ENCODE results near the gene MT1A. TPM values are rescaled to one million over a fixed set of nuclear protein-coding genes. Genes with fewer than 3 reads are reported as not detected.

Gene MT1A
- total RNA-seq, 1 donor from 2014 or later: not detected

DNA sequence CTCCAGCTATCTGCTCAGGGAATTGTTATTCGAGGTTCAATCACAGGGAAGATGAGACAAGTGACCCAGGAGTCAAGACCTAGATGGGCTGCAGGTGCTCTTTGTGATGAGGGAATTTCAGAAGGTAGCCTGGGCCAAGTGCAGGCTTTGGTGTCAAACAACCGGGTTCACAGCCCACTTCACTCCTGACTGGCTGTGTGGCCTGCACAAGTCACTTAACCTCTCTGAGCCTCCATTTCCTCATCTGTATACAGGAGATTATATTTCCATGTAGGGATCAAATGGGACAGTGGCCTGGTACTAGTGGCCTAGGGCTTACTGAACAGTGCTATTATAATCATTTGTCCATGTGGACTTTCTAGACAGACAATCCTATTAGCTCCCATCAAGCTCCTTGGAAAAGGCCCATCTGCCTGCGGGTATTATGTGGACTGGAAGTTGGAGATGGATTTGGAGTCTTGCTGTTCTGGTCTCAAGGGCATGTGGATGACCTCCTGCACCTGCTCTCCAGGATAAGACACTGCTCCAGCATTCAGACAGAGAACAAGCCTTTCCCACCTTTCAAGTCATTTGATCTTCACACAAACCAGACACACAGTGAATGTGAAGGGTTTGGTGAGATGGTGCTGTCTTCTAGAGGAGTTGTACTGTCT is 40.7 kb downstream of the MT1A start:
- CTCF ChIA-PET: interaction anchor here (0.6 to 1.1 kb wide), 2 partner anchors 163 to 596 kb away, joined by 3 read pairs; no protein-coding TSS in a partner anchor

DNA sequence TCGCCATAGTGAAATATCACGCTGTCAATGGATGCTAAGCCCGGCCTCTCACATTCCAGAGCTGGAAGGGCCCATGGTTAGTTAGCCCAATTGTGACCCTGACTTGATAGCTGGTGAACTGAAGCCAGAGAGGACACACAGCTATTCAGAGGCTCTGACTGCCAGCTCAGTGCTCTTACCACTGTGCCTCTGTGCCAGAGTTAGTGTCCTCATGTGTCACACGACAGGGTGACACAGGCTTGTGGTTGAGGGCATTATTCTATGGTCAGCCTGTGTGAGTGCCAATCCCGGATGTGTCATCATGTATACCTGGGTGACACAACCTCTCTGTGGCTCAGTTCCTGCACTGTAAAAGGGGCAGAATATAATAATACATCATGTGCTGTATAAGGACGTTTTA is 41.4 kb downstream of the MT1A start:
- H3K27me3 Mint-ChIP-seq: peaks cover 11% of the 10 kb centered on the region
- POLR2A ChIA-PET: no interaction called here
- no peak overlapping the region for H3K27ac Mint-ChIP-seq
- intact Hi-C loops (cut with micrococcal nuclease): loop anchor here (5.0 kb wide), 3 partner anchors 38 to 163 kb away; no protein-coding TSS in a partner anchor
- no peak overlapping the region for H3K4me3 Mint-ChIP-seq
- no peak for DNase-seq
- no peaks in the 10 kb centered on the region for H3K36me3 Mint-ChIP-seq (ENCODE audit: low read depth)
- H3K9me3 Mint-ChIP-seq: no peaks in the 10 kb centered on the region
- no peak for TF ChIP-seq CTCF (IDR thresholded peaks at IDR 0.05)
- CTCF ChIA-PET: interaction anchor here (0.6 kb wide), 1 partner anchor 596 kb away, joined by 3 read pairs; no protein-coding TSS in a partner anchor
- no peak for ATAC-seq (ENCODE audit: low read depth)
- peaks cover 20% of the 10 kb centered on the region for H3K4me1 Mint-ChIP-seq

More for the DNA sequence above, 40.7 kb downstream of the MT1A start:
- H3K27ac Mint-ChIP-seq: no peak overlapping the region
- ATAC-seq (ENCODE audit: low read depth): no peak
- no peaks in the 10 kb centered on the region for H3K9me3 Mint-ChIP-seq
- POLR2A ChIA-PET: no interaction called here
- DNase-seq: no peak
- H3K4me1 Mint-ChIP-seq: peaks cover 20% of the 10 kb centered on the region
- no peak for TF ChIP-seq CTCF (IDR thresholded peaks at IDR 0.05)
- H3K27me3 Mint-ChIP-seq: peaks cover 17% of the 10 kb centered on the region
- intact Hi-C loops (cut with micrococcal nuclease): no loop called here
- no peak overlapping the region for H3K4me3 Mint-ChIP-seq
- H3K36me3 Mint-ChIP-seq (ENCODE audit: low read depth): no peaks in the 10 kb centered on the region

DNA sequence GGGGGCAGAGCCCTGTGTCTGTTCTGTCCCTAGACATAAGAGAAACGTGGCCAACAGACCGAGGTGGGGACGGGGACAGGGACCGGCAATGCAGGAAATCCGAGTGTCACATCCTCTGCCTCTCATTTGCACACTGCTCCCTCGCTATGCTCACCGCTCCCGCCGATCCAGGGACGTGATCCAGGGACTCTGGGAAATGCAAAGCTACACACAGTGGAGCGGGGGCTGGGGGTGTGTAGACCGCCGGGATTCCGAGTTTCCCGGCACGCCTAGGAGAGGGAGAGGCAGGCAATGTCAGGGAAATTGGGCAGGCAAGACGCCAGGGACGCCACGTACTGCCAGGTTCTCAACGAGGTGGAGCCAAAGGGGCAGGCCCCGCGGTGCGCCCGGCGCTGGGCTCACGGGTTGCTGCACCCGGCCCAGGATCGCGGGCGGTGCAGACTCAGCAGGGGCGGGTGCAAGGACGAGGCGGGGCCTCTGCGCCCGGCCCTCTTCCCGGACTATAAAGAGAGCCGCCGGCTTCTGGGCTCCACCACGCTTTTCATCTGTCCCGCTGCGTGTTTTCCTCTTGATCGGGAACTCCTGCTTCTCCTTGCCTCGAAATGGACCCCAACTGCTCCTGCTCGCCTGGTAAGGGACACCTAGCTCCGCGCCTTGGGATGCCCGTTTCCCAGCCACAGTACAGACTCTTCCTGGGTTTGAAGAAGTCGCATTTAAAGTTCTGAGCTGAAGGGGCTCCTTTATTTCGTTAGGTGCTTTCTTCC is 43.7 kb downstream of the MT1A start, which contains the start of gene MT1X:
TSS of gene MT1X (plus strand) at position 532 of the 764 bp plus-strand sequence. CDS start at position 603, 71 bp downstream.
- peak; percentile 85 for DNase-seq
- Mint-ChIP-seq H3K4me1 (peaks cover 11% of the 10 kb centered on the region), H3K27me3 (peaks cover 3% of the 10 kb centered on the region), H3K4me3 (peak within 1 kb of the TSS; percentile 93), H3K27ac (peak within 1 kb of the TSS; percentile 84), H3K9me3 (no peaks in the 10 kb centered on the region), H3K36me3 (ENCODE audit: low read depth) (no peaks in the 10 kb centered on the region)
- POLR2A ChIA-PET: interaction anchor here (0.6 to 1.8 kb wide), 9 partner anchors 14 to 188 kb away, joined by 3 to 9 read pairs (median 4); partner anchors contain the start of genes MT1F and MT2A
- TF ChIP-seq CTCF (IDR thresholded peaks at IDR 0.05): no peak
- intact Hi-C loops (cut with micrococcal nuclease): loop anchor here (1.0 to 5.0 kb wide), 8 partner anchors 21 to 165 kb away; partner anchors contain the start of genes MT1F, MT2A and NUP93
- CTCF ChIA-PET: interaction anchor here (1.8 kb wide), 1 partner anchor 20 kb away, joined by 7 read pairs; no protein-coding TSS in a partner anchor
- peak; percentile 98 for ATAC-seq (ENCODE audit: low read depth)

DNA sequence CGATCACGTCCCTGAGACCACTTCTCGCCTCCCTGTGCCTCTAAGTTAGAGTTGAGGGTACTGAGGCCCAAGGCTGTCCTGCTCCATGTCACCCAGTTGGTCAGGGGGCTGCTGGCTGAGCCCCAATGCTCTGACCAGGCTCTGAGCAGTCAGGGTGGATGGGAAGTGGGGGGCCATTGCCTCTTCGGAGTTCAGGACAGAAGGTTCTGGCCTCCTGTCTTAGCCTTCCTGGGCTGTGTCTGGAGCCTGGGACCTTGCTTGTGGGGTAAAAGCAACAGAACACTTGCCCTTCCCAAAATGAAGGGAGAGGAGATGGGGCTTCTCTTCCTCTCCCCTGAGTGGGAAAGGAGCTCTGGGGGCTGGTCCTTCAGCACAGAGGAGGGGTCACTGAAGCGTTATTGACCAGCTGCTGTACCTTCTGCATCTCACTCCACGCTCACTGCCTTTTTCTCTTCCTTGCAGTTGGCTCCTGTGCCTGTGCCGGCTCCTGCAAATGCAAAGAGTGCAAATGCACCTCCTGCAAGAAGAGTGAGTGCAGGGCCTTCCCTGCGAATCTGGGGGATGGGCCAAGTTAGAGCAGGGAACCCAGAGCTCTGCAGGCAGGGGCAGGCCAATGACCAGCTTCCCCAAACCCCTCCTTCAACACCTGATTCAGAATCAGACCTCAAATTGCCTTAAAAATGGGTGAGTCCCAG is 44.4 kb downstream of the MT1A start:
- POLR2A ChIA-PET: interaction anchor here (0.6 to 1.8 kb wide), 11 partner anchors 13 to 187 kb away, joined by 3 to 9 read pairs (median 4); partner anchors contain the start of genes MT1F and MT2A
- intact Hi-C loops (cut with micrococcal nuclease): loop anchor here (1.0 to 5.0 kb wide), 8 partner anchors 20 to 166 kb away; partner anchors contain the start of genes MT1F, MT2A and NUP93
- no peak for DNase-seq
- H3K9me3 Mint-ChIP-seq: no peaks in the 10 kb centered on the region
- no peak for ATAC-seq (ENCODE audit: low read depth)
- peak overlapping the region; percentile 84 for H3K27ac Mint-ChIP-seq
- no peak for TF ChIP-seq CTCF (IDR thresholded peaks at IDR 0.05)
- CTCF ChIA-PET: interaction anchor here (1.8 kb wide), 1 partner anchor 19 kb away, joined by 7 read pairs; no protein-coding TSS in a partner anchor
- H3K4me1 Mint-ChIP-seq: peaks cover 11% of the 10 kb centered on the region
- peaks cover 6% of the 10 kb centered on the region for H3K27me3 Mint-ChIP-seq
- no peaks in the 10 kb centered on the region for H3K36me3 Mint-ChIP-seq (ENCODE audit: low read depth)
- peak overlapping the region; percentile 93 for H3K4me3 Mint-ChIP-seq
